ENCODE results near the gene KIN. TPM values are rescaled to one million over a fixed set of nuclear protein-coding genes. Genes with fewer than 3 reads are reported as not detected.
A peak's percentile ranks its signal among the peaks of the same experiment; 100 is the strongest.

The KIN gene
- total and polyA plus RNA-seq, 2 experiments from 2014 or later, result 8.5 to 31.7 TPM

- Mint-ChIP-seq H3K4me1 (peaks cover 16% of the 10 kb centered on the region), H3K36me3 (ENCODE audit: low read depth) (peaks cover 4% of the 10 kb centered on the region; the same call in 1 of the 3 replicates), H3K27me3 (ENCODE audit: insufficient read depth, low read depth, poor library complexity) (peaks cover 12% of the 10 kb centered on the region), H3K9me3 (no peaks in the 10 kb centered on the region), H3K4me3 (peak within 1 kb of the TSS; percentile 92), H3K27ac (peak within 1 kb of the TSS; percentile 96)
- DNase-seq (ENCODE audit: low spot score) (peak; percentile 99), ATAC-seq (peak; percentile 90)
- peaks cover 49% of the 10 kb centered on the region for H3K79me2 ChIP-seq (replicated peaks; ENCODE audit: insufficient read depth)
- H2AFZ ChIP-seq, result peak within 1 kb of the TSS; percentile 91
- H3K4me1 ChIP-seq (ENCODE audit: insufficient read depth), result peaks cover 14% of the 10 kb centered on the region; the same call in 1 of the 2 replicates
- H3K4me3 ChIP-seq, result peak within 1 kb of the TSS; percentile 76
- no peaks in the 10 kb centered on the region for H3F3A ChIP-seq (replicated peaks; ENCODE audit: low read depth)
- no peaks in the 10 kb centered on the region for H3K27me3 ChIP-seq (ENCODE audit: insufficient read depth)
- TF ChIP-seq CREB1 (CRISPR knock-in tag; IDR thresholded peaks at IDR 0.05; ENCODE audit: low read depth) (peak; percentile 50; the same call in 1 of the 2 replicates), NANOG (IDR thresholded peaks at IDR 0.05; ENCODE audit: borderline replicate concordance) (no peak), ZNF114 (CRISPR knock-in tag; IDR thresholded peaks at IDR 0.05) (no peak), ZNF462 (CRISPR knock-in tag; IDR thresholded peaks at IDR 0.05) (no peak), ZNF331 (CRISPR knock-in tag; IDR thresholded peaks at IDR 0.05; ENCODE audit: low read depth) (no peak), JUNB (IDR thresholded peaks at IDR 0.05; ENCODE audit: unreplicated experiment) (no peak), EZH2 (IDR thresholded peaks at IDR 0.05; ENCODE audit: low read depth, unreplicated experiment) (no peak), REST (IDR thresholded peaks at IDR 0.05; ENCODE audit: unreplicated experiment) (no peak), EZH2phosphoT487 (IDR thresholded peaks at IDR 0.05; ENCODE audit: unreplicated experiment) (no peak), POLR2AphosphoS5 (IDR thresholded peaks at IDR 0.05; ENCODE audit: low read depth) (peak; percentile 97), STAT1 (IDR thresholded peaks at IDR 0.05; ENCODE audit: unreplicated experiment) (no peak), ETS1 (IDR thresholded peaks at IDR 0.05) (peak; percentile 94), CTCF (conservative IDR thresholded peaks at IDR 0.05; ENCODE audit: low read depth in 2 of 2) (no peak)
- no peaks in the 10 kb centered on the region for H3K36me3 ChIP-seq (ENCODE audit: insufficient read depth)
- no peaks in the 10 kb centered on the region for H3K9me2 ChIP-seq (ENCODE audit: insufficient read depth)
- peak within 1 kb of the TSS; percentile 97 for H3K4me2 ChIP-seq
- H4K20me1 ChIP-seq (replicated peaks; ENCODE audit: insufficient read depth), result peaks cover 17% of the 10 kb centered on the region
- peak within 1 kb of the TSS; percentile 53; the same call in 1 of the 2 replicates for H3K27ac ChIP-seq (ENCODE audit: low read depth)
Measured at GRCh38 chr10:7818295-7819120, 30.7 kb upstream of the KIN start, which contains the start of gene TAF3. TSS of gene TAF3 (plus strand) at chr10:7818505. CDS start at chr10:7818710, 205 bp downstream.

All from GM23338 (cell line).